SU-DHL-6 (cell line): Measurements from ENCODE around the gene PTPRN2.

Experiments used
- H2AFZ ChIP-seq: fragments of 200-600 bp; sonication (generic); 2 replicates; pipeline ENCODE4 v1.6.1; 2014; ENCODE audit warnings: low read depth, mild to moderate bottlenecking, moderate library complexity, mixed read lengths, antibody characterized with exemption, low read length; ENCODE audit not compliant: severe bottlenecking
- H3F3A ChIP-seq: fragments of 200-600 bp; shearing (Covaris generic); 2 replicates; pipeline ENCODE4 v1.6.0; 2016; ENCODE audit warnings: antibody characterized with exemption, mild to moderate bottlenecking; ENCODE audit not compliant: insufficient read depth
- H3K27ac ChIP-seq: fragments of 200-600 bp; sonication (generic); 2 replicates; pipeline ENCODE4 v1.5.1; 2016; ENCODE audit warnings: low read depth, mild to moderate bottlenecking, low read length, moderate library complexity, mixed read lengths
- H3K27me3 ChIP-seq: fragments of 200-600 bp; sonication (generic), shearing (Covaris generic); 2 replicates; pipeline ENCODE4 v1.6.0; 2014; ENCODE audit warnings: mild to moderate bottlenecking, low read length
- H3K36me3 ChIP-seq: fragments of 200-600 bp; sonication (generic); 2 replicates; pipeline ENCODE4 v1.6.1; 2014; ENCODE audit warnings: mild to moderate bottlenecking, low read length, mixed read lengths
- H3K4me2 ChIP-seq: fragments of 300-600, 200-600 bp; shearing (Covaris generic), sonication (generic); 2 replicates; pipeline ENCODE4 v1.6.0; 2014; ENCODE audit warnings: low read length, low read depth, mild to moderate bottlenecking; ENCODE audit not compliant: poor library complexity, severe bottlenecking
- H3K4me3 ChIP-seq: fragments of 200-600 bp; sonication (generic); 2 replicates; pipeline ENCODE4 v1.5.1; 2014; ENCODE audit warnings: antibody characterized with exemption, low read length, mild to moderate bottlenecking, mixed read lengths; ENCODE audit not compliant: insufficient read depth, poor library complexity, severe bottlenecking
- H3K79me2 ChIP-seq: fragments of 200-600 bp; sonication (generic); 2 replicates; pipeline ENCODE4 v1.6.1; 2014; ENCODE audit warnings: mild to moderate bottlenecking, low read length, moderate library complexity; ENCODE audit not compliant: insufficient read depth
- H3K9ac ChIP-seq: fragments of 200-600 bp; sonication (generic); 2 replicates; pipeline ENCODE4 v1.7.0; 2014; ENCODE audit warnings: mild to moderate bottlenecking, low read length
- H3K9me2 ChIP-seq: fragments of 200-600 bp; sonication (generic); replicated peaks from 2 replicates; pipeline ENCODE4 v1.6.1; 2014; ENCODE audit warnings: low read length; ENCODE audit not compliant: insufficient read depth
- H3K9me3 ChIP-seq: fragments of 200-600 bp; sonication (generic); 2 replicates; pipeline ENCODE4 v1.6.1; 2014; ENCODE audit warnings: low read length, mixed read lengths; ENCODE audit not compliant: insufficient read depth
- H4K20me1 ChIP-seq: fragments of 200-600 bp; sonication (generic); 2 replicates; pipeline ENCODE4 v1.6.1; 2014; ENCODE audit warnings: low read depth, mild to moderate bottlenecking, antibody characterized with exemption, low read length, moderate library complexity, mixed read lengths
- CTCF ChIP-seq: fragments of 200-600 bp; sonication (generic); IDR thresholded peaks from one replicate; pipeline ENCODE4 v1.5.1; 2017; ENCODE audit warnings: antibody characterized with exemption, mild to moderate bottlenecking, low read length, moderate library complexity; ENCODE audit not compliant: insufficient read depth, poor library complexity, severe bottlenecking
- EZH2phosphoT487 ChIP-seq: fragments of 200-600 bp; sonication (generic), shearing (Covaris generic); conservative IDR thresholded peaks from 2 replicates; pipeline ENCODE4 v1.6.1; 2018; ENCODE audit warnings: mild to moderate bottlenecking, antibody characterized with exemption, low read length, moderate library complexity, mixed read lengths

Gene PTPRN2

GRCh38 chr7:157816526-157817250, 770.9 kb downstream of the PTPRN2 start:
- no peaks in the 10 kb centered on the region for H3K27me3 ChIP-seq

GRCh38 chr7:157816086-157816485, 771.5 kb downstream of the PTPRN2 start:
- Histone ChIP-seq H3K27me3 (no peaks in the 10 kb centered on the region), H3K9ac (no peak overlapping the region), H3K79me2 (no peaks in the 10 kb centered on the region), H3K4me2 (no peak overlapping the region), H3K36me3 (no peaks in the 10 kb centered on the region), H2AFZ (no peak overlapping the region), H3K27ac (no peak overlapping the region), H3K9me2 (no peaks in the 10 kb centered on the region), H3K9me3 (no peaks in the 10 kb centered on the region), H4K20me1 (no peaks in the 10 kb centered on the region), H3K4me3 (no peak overlapping the region), H3F3A (no peaks in the 10 kb centered on the region)
- TF ChIP-seq EZH2phosphoT487 (no peak), CTCF (no peak)

More at GRCh38 chr7:157816526-157817250, 770.9 kb downstream of the PTPRN2 start:
- no peak overlapping the region for H3K4me2 ChIP-seq
- no peaks in the 10 kb centered on the region for H3K9me3 ChIP-seq
- TF ChIP-seq CTCF (no peak), EZH2phosphoT487 (no peak)
- H3K36me3 ChIP-seq: no peaks in the 10 kb centered on the region
- H4K20me1 ChIP-seq: no peaks in the 10 kb centered on the region
- H3F3A ChIP-seq: no peaks in the 10 kb centered on the region
- H3K9me2 ChIP-seq: no peaks in the 10 kb centered on the region
- no peaks in the 10 kb centered on the region for H3K79me2 ChIP-seq
- H2AFZ ChIP-seq: no peak overlapping the region
- H3K4me3 ChIP-seq: no peak overlapping the region
- no peak overlapping the region for H3K9ac ChIP-seq
- no peak overlapping the region for H3K27ac ChIP-seq

GRCh38 chr7:157815706-157816022, 772.0 kb downstream of the PTPRN2 start:
- Histone ChIP-seq H3K79me2 (no peaks in the 10 kb centered on the region), H3K9me3 (no peaks in the 10 kb centered on the region), H3K4me3 (no peak overlapping the region)

More at GRCh38 chr7:157815706-157816022, 772.0 kb downstream of the PTPRN2 start:
- Histone ChIP-seq H3K27me3 (no peaks in the 10 kb centered on the region), H3K9me2 (no peaks in the 10 kb centered on the region), H2AFZ (no peak overlapping the region), H3K36me3 (no peaks in the 10 kb centered on the region), H3K27ac (no peak overlapping the region), H3K4me2 (no peak overlapping the region), H3K9ac (no peak overlapping the region), H3F3A (no peaks in the 10 kb centered on the region), H4K20me1 (no peaks in the 10 kb centered on the region)
- TF ChIP-seq CTCF: no peak
- TF ChIP-seq EZH2phosphoT487: no peak
